ENCODE data around the gene ABHD14A. TPM values are rescaled to one million over a fixed set of nuclear protein-coding genes. Genes with fewer than 3 reads are reported as not detected.

ABHD14A gene
- total RNA-seq, 1 donor from 2014 or later = 13.3 TPM

GRCh38 chr3:51943451-51944391, 31.1 kb upstream of the ABHD14A start:
- Mint-ChIP-seq H3K4me3 (peak overlapping the region; percentile 28), H3K9me3 (no peaks in the 10 kb centered on the region), H3K27ac (no peak overlapping the region), H3K36me3 (ENCODE audit: low read depth) (peaks cover 14% of the 10 kb centered on the region), H3K27me3 (ENCODE audit: insufficient read depth) (no peaks in the 10 kb centered on the region), H3K4me1 (ENCODE audit: low read depth) (peaks cover 29% of the 10 kb centered on the region)
- intact Hi-C loops (cut with micrococcal nuclease) = loop anchor here (2.0 to 5.0 kb wide), 2 partner anchors 273 to 1404 kb away; partner anchors contain the start of genes DCP1A and TEX264
- DNase-seq (ENCODE audit: low spot score) = no peak

- Mint-ChIP-seq H3K27me3 (ENCODE audit: insufficient read depth) (no peaks in the 10 kb centered on the region), H3K4me3 (no peak overlapping the region), H3K27ac (no peak overlapping the region), H3K9me3 (no peaks in the 10 kb centered on the region), H3K4me1 (ENCODE audit: low read depth) (peaks cover 22% of the 10 kb centered on the region), H3K36me3 (ENCODE audit: low read depth) (peaks cover 9% of the 10 kb centered on the region)
- intact Hi-C loops (cut with micrococcal nuclease) = loop anchor here (5.0 kb wide), 1 partner anchor 1403 kb away; the partner anchor contains the start of gene DCP1A
- DNase-seq (ENCODE audit: low spot score) = no peak
Measured at GRCh38 chr3:51944451-51945021, 30.3 kb upstream of the ABHD14A start.

- Mint-ChIP-seq H3K36me3 (ENCODE audit: low read depth) (peaks cover 9% of the 10 kb centered on the region), H3K27ac (no peak overlapping the region), H3K9me3 (no peaks in the 10 kb centered on the region), H3K4me1 (ENCODE audit: low read depth) (peaks cover 15% of the 10 kb centered on the region), H3K4me3 (no peak overlapping the region), H3K27me3 (ENCODE audit: insufficient read depth) (no peaks in the 10 kb centered on the region)
- intact Hi-C loops (cut with micrococcal nuclease) = no loop called here
- no peak for DNase-seq (ENCODE audit: low spot score)
Measured at GRCh38 chr3:51945031-51945840, 29.6 kb upstream of the ABHD14A start.

GRCh38 chr3:51945926-51946705, 28.7 kb upstream of the ABHD14A start:
- peak overlapping the region; percentile 48 for H3K27ac Mint-ChIP-seq
- no peak for DNase-seq (ENCODE audit: low spot score)
- peaks cover 7% of the 10 kb centered on the region for H3K4me1 Mint-ChIP-seq (ENCODE audit: low read depth)
- no peaks in the 10 kb centered on the region for H3K9me3 Mint-ChIP-seq
- H3K27me3 Mint-ChIP-seq (ENCODE audit: insufficient read depth) = peaks cover 2% of the 10 kb centered on the region
- intact Hi-C loops (cut with micrococcal nuclease) = no loop called here
- peaks cover 1% of the 10 kb centered on the region for H3K36me3 Mint-ChIP-seq (ENCODE audit: low read depth)
- H3K4me3 Mint-ChIP-seq = no peak overlapping the region

GRCh38 chr3:51946796-51947195, 28.1 kb upstream of the ABHD14A start:
- Mint-ChIP-seq H3K27ac (peak overlapping the region; percentile 48), H3K27me3 (ENCODE audit: insufficient read depth) (peaks cover 3% of the 10 kb centered on the region), H3K36me3 (ENCODE audit: low read depth) (no peaks in the 10 kb centered on the region), H3K4me1 (ENCODE audit: low read depth) (peaks cover 6% of the 10 kb centered on the region), H3K9me3 (no peaks in the 10 kb centered on the region), H3K4me3 (no peak overlapping the region)
- intact Hi-C loops (cut with micrococcal nuclease) = no loop called here
- DNase-seq (ENCODE audit: low spot score) = no peak

GRCh38 chr3:51947215-51947900, 27.5 kb upstream of the ABHD14A start:
- no peak for DNase-seq (ENCODE audit: low spot score)
- Mint-ChIP-seq H3K27me3 (ENCODE audit: insufficient read depth) (peaks cover 8% of the 10 kb centered on the region), H3K4me1 (ENCODE audit: low read depth) (peaks cover 6% of the 10 kb centered on the region), H3K27ac (no peak overlapping the region), H3K36me3 (ENCODE audit: low read depth) (no peaks in the 10 kb centered on the region), H3K9me3 (no peaks in the 10 kb centered on the region), H3K4me3 (no peak overlapping the region)
- intact Hi-C loops (cut with micrococcal nuclease) = no loop called here

GRCh38 chr3:51948016-51948580, 26.8 kb upstream of the ABHD14A start:
- DNase-seq (ENCODE audit: low spot score) = no peak
- Mint-ChIP-seq H3K4me1 (ENCODE audit: low read depth) (peaks cover under 1% of the 10 kb centered on the region), H3K4me3 (no peak overlapping the region), H3K9me3 (no peaks in the 10 kb centered on the region), H3K36me3 (ENCODE audit: low read depth) (no peaks in the 10 kb centered on the region), H3K27me3 (ENCODE audit: insufficient read depth) (peaks cover 11% of the 10 kb centered on the region), H3K27ac (no peak overlapping the region)
- intact Hi-C loops (cut with micrococcal nuclease) = no loop called here

GRCh38 chr3:51949121-51949520, 25.7 kb upstream of the ABHD14A start:
- no peak overlapping the region for H3K4me3 Mint-ChIP-seq
- no peak for DNase-seq (ENCODE audit: low spot score)
- no peaks in the 10 kb centered on the region for H3K36me3 Mint-ChIP-seq (ENCODE audit: low read depth)
- intact Hi-C loops (cut with micrococcal nuclease) = no loop called here
- no peak overlapping the region for H3K27ac Mint-ChIP-seq
- H3K9me3 Mint-ChIP-seq = no peaks in the 10 kb centered on the region
- H3K4me1 Mint-ChIP-seq (ENCODE audit: low read depth) = no peaks in the 10 kb centered on the region
- peaks cover 21% of the 10 kb centered on the region for H3K27me3 Mint-ChIP-seq (ENCODE audit: insufficient read depth)

GRCh38 chr3:51950899-51951298, 24.0 kb upstream of the ABHD14A start:
- H3K4me3 Mint-ChIP-seq = no peak overlapping the region
- H3K9me3 Mint-ChIP-seq = no peaks in the 10 kb centered on the region
- no peak for DNase-seq (ENCODE audit: low spot score)
- H3K4me1 Mint-ChIP-seq (ENCODE audit: low read depth) = no peaks in the 10 kb centered on the region
- peaks cover 33% of the 10 kb centered on the region for H3K27me3 Mint-ChIP-seq (ENCODE audit: insufficient read depth)
- intact Hi-C loops (cut with micrococcal nuclease) = no loop called here
- H3K27ac Mint-ChIP-seq = no peak overlapping the region
- H3K36me3 Mint-ChIP-seq (ENCODE audit: low read depth) = no peaks in the 10 kb centered on the region

- no peak overlapping the region for H3K4me3 Mint-ChIP-seq
Measured at GRCh38 chr3:51953445-51953844, 21.4 kb upstream of the ABHD14A start.

GRCh38 chr3:51954105-51954504, 20.8 kb upstream of the ABHD14A start:
- H3K36me3 Mint-ChIP-seq (ENCODE audit: low read depth) = peaks cover 4% of the 10 kb centered on the region
- H3K4me3 Mint-ChIP-seq = no peak overlapping the region
- H3K27ac Mint-ChIP-seq = no peak overlapping the region
- no peak for DNase-seq (ENCODE audit: low spot score)
- H3K4me1 Mint-ChIP-seq (ENCODE audit: low read depth) = no peaks in the 10 kb centered on the region
- H3K27me3 Mint-ChIP-seq (ENCODE audit: insufficient read depth) = peaks cover 38% of the 10 kb centered on the region
- H3K9me3 Mint-ChIP-seq = no peaks in the 10 kb centered on the region
- intact Hi-C loops (cut with micrococcal nuclease) = no loop called here

More at GRCh38 chr3:51953445-51953844, 21.4 kb upstream of the ABHD14A start:
- no peaks in the 10 kb centered on the region for H3K4me1 Mint-ChIP-seq (ENCODE audit: low read depth)
- H3K27me3 Mint-ChIP-seq (ENCODE audit: insufficient read depth) = peaks cover 38% of the 10 kb centered on the region
- intact Hi-C loops (cut with micrococcal nuclease) = no loop called here
- DNase-seq (ENCODE audit: low spot score) = no peak
- no peak overlapping the region for H3K27ac Mint-ChIP-seq
- peaks cover 4% of the 10 kb centered on the region for H3K36me3 Mint-ChIP-seq (ENCODE audit: low read depth)
- H3K9me3 Mint-ChIP-seq = no peaks in the 10 kb centered on the region
